Cardiac muscle cell (in vitro differentiated cells and primary cell): ENCODE results near the gene PRKCA. TPM values are rescaled to one million over a fixed set of nuclear protein-coding genes. Genes with fewer than 3 reads are reported as not detected.

Source experiments
- DNase-seq, 2 donors: peaks; one replicate each; pipeline versions ENCODE4 v3.0.0 to v3.0.0-alpha.2; 2010 to 2017; ENCODE audit warnings: low read depth in 1 of 2, low spot score in 1 of 2
- H3K27ac ChIP-seq: fragments of 200-600 bp; sonication (generic); 2 replicates; pipeline ENCODE4 v1.5.1; 2016
- H3K27me3 ChIP-seq: fragments of 200-600 bp; sonication (generic); 2 replicates; pipeline ENCODE4 v1.6.0; 2016; ENCODE audit warnings: control low read depth
- H3K36me3 ChIP-seq: fragments of 200-600 bp; sonication (generic); 2 replicates; pipeline ENCODE4 v1.5.1; 2016; ENCODE audit warnings: control low read depth
- H3K4me1 ChIP-seq: fragments of 200-600 bp; sonication (generic); 2 replicates; pipeline ENCODE4 v1.8.1; 2017; ENCODE audit warnings: low read depth, mild to moderate bottlenecking, mixed run types
- H3K4me3 ChIP-seq: fragments of 200-600 bp; sonication (generic); 2 replicates; pipeline ENCODE4 v1.5.1; 2016; ENCODE audit warnings: mild to moderate bottlenecking
- H3K9me3 ChIP-seq: fragments of 200-600 bp; sonication (generic); 2 replicates; pipeline ENCODE4 v1.5.1; 2017; ENCODE audit warnings: low read depth, mild to moderate bottlenecking, control low read depth
- polyA plus RNA-seq: library from polyadenylated mRNA; unstranded; fragments of >200 nt; fragmentation: Nextera tagmentation; extraction: Ambion mirVana; gene quantifications from 2 replicates; pipeline ENCODE4 v1.2.1, GENCODE V29; 2016
- total RNA-seq: library from RNA; depleted of rRNA; stranded (reverse); fragments of >200 nt; gene quantifications from 2 replicates; pipeline ENCODE4 v1.2.3, GENCODE V29; 2016
- TF ChIP-seq, protein P1 (sequence below): IDR thresholded peaks from 2 replicates; pipeline ENCODE4 v1.5.1; 2012; ENCODE audit warnings: low read depth, mild to moderate bottlenecking, low read length

The PRKCA gene
- total and polyA plus RNA-seq, 2 experiments from 2014 or later, result 3.1 to 10.3 TPM

DNA sequence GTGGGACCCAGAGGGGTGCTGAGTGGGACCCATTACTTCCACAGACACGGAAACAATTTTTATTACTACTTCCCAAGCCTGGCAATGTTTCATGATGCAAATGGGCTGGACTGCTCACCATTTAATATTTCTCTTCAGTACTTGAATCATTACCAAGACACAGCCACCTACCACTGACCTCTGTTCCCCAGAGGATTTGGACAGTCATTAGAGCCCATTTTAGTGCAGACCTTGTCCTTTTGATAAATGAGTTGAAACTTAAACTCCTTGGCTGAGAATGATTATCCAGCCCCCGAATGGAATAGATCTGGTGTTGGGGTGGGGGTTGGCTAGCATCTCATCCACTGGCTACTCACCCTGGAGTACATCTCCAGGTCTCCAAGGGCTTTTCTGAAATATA, 39.6 kb upstream of the PRKCA start:
- H3K4me1 ChIP-seq, result no peaks in the 10 kb centered on the region
- TF ChIP-seq, protein P1, sequence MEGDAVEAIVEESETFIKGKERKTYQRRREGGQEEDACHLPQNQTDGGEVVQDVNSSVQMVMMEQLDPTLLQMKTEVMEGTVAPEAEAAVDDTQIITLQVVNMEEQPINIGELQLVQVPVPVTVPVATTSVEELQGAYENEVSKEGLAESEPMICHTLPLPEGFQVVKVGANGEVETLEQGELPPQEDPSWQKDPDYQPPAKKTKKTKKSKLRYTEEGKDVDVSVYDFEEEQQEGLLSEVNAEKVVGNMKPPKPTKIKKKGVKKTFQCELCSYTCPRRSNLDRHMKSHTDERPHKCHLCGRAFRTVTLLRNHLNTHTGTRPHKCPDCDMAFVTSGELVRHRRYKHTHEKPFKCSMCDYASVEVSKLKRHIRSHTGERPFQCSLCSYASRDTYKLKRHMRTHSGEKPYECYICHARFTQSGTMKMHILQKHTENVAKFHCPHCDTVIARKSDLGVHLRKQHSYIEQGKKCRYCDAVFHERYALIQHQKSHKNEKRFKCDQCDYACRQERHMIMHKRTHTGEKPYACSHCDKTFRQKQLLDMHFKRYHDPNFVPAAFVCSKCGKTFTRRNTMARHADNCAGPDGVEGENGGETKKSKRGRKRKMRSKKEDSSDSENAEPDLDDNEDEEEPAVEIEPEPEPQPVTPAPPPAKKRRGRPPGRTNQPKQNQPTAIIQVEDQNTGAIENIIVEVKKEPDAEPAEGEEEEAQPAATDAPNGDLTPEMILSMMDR, result no peak
- H3K4me3 ChIP-seq, result no peak overlapping the region
- H3K27ac ChIP-seq, result no peak overlapping the region
- no peak for DNase-seq
- no peaks in the 10 kb centered on the region for H3K9me3 ChIP-seq
- no peaks in the 10 kb centered on the region for H3K27me3 ChIP-seq
- H3K36me3 ChIP-seq, result no peaks in the 10 kb centered on the region

DNA sequence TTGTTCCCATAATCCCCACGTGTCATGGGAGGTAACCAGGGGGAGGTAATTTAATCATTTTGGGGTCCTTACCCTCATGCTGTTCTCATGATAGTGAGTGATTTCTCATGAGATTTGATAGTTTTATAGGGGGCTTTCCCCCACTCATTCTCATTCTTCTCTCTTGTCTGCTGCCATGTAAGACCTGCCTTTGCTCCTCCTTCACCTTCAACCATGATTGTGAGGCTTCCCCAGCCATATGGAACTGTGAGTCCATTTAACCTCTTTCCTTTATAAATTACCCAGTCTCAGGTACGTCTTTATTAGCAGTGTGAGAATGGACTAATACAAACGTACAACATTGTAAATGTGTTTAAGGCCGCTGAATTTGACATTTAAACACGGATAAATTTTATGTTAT, 37.7 kb upstream of the PRKCA start:
- no peak for DNase-seq
- H3K9me3 ChIP-seq, result no peaks in the 10 kb centered on the region
- H3K4me1 ChIP-seq, result no peaks in the 10 kb centered on the region
- no peak overlapping the region for H3K4me3 ChIP-seq
- H3K27me3 ChIP-seq, result no peaks in the 10 kb centered on the region
- TF ChIP-seq, protein P1, result no peak
- no peak overlapping the region for H3K27ac ChIP-seq
- H3K36me3 ChIP-seq, result no peaks in the 10 kb centered on the region

DNA sequence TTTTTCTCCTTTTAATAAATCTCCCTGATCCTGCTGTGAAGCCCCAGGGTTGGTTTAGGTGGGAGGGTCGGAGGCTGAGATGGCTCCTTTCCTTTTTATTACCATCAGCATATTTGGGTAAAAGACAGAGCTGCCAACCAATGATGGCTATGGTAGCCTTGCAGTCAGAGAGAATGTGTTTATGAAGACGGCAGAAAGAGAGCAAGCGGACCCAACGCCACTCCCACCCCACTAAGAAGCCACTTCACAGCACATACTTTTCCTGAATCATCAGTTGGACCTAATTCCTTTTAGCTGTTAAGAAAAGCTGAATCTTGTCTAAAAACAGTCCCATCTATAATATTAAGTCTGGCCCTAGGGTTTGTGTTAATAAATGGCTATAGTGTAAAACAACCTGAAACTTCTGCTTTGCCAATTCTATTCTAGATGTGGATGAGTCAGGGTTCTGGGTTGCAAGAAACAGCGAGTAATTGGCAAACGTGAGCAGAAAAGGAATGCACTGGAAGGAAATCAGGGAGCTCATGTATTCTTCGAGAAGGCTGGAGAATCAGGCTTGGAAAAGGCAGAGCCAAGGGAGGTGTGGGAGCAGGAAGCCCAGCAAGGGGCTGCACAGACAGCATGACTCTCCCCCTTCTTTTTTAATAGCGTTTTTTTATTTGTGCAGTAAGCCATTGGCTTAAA, 34.0 kb upstream of the PRKCA start:
- Histone ChIP-seq H3K27ac (no peak overlapping the region), H3K27me3 (no peaks in the 10 kb centered on the region), H3K36me3 (no peaks in the 10 kb centered on the region), H3K4me1 (no peaks in the 10 kb centered on the region), H3K4me3 (no peak overlapping the region), H3K9me3 (no peaks in the 10 kb centered on the region)
- TF ChIP-seq, protein P1, result no peak
- DNase-seq, result peak in 1 of 2 donors; percentile 86

DNA sequence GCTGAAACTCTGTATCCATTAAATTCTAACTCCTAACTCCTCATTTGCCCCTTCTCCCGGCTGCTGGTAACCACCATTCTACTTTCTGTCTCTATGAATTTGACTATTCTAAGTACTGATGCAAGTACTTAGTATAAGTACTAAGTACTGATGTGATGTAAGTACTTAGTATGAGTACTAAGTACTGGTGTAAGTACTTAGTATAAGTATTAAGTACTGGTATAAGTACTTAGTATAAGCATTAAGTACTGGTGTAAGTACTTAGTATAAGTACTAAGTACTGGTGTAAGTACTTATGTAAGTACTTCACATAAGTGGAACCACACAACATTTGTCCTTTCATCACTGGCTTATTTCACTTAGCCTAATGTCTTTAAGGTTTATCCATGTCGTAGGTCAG, 32.3 kb upstream of the PRKCA start:
- Histone ChIP-seq H3K36me3 (no peaks in the 10 kb centered on the region), H3K27me3 (no peaks in the 10 kb centered on the region), H3K4me1 (no peaks in the 10 kb centered on the region), H3K4me3 (no peak overlapping the region), H3K27ac (no peak overlapping the region), H3K9me3 (no peaks in the 10 kb centered on the region)
- TF ChIP-seq, protein P1, result no peak
- DNase-seq, result no peak

DNA sequence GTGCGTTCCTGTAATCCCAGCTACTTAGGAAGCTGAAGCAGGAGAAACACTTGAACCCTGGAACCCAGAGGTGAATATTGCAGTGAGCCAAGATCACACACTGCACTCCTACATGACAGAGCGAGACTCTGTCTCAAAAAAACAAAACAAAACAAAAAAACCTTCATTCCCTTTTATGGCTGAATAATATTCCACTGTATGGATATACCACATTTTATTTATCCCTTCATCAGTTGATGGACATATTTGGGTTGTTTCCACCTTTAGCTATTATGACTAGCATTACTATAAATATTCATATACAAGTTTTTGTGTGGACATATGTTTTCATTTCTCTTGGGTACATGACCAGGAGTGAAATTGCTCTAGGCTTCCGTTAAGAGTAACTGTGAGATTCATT, 30.9 kb upstream of the PRKCA start:
- Histone ChIP-seq H3K36me3 (no peaks in the 10 kb centered on the region), H3K9me3 (no peaks in the 10 kb centered on the region), H3K27me3 (no peaks in the 10 kb centered on the region), H3K27ac (no peak overlapping the region), H3K4me3 (no peak overlapping the region), H3K4me1 (no peaks in the 10 kb centered on the region)
- TF ChIP-seq, protein P1, result no peak
- no peak for DNase-seq
